ENCODE data around the gene MLIP.
"Not testable (repeated sequence)": the region's sequence is repeated elsewhere in the genome, so short reads cannot be mapped to it uniquely, and the experiment has no call there.

The MLIP gene

DNA sequence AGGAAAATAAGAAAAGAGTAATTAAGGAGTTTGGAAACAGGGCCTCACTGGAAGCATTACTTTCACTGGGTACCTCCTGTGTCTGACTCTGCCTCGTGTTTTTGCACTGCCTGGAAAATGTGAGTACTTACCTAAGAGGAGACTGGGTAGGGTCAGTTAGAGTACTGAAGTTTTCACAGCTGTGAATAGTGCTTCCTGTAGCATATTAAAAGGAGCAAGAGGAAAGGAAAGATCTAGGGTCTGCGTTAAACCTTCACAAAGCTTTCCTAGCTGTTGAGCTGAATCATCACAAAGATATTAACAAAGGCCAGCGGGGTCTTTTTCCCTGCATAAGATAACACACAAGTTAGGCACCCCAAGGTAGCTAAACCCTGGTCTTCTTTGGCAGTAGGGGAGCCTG, 82.3 kb downstream of the MLIP start:
- TF ChIP-seq, protein P1, sequence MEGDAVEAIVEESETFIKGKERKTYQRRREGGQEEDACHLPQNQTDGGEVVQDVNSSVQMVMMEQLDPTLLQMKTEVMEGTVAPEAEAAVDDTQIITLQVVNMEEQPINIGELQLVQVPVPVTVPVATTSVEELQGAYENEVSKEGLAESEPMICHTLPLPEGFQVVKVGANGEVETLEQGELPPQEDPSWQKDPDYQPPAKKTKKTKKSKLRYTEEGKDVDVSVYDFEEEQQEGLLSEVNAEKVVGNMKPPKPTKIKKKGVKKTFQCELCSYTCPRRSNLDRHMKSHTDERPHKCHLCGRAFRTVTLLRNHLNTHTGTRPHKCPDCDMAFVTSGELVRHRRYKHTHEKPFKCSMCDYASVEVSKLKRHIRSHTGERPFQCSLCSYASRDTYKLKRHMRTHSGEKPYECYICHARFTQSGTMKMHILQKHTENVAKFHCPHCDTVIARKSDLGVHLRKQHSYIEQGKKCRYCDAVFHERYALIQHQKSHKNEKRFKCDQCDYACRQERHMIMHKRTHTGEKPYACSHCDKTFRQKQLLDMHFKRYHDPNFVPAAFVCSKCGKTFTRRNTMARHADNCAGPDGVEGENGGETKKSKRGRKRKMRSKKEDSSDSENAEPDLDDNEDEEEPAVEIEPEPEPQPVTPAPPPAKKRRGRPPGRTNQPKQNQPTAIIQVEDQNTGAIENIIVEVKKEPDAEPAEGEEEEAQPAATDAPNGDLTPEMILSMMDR (IDR thresholded peaks at IDR 0.05) = no peak

DNA sequence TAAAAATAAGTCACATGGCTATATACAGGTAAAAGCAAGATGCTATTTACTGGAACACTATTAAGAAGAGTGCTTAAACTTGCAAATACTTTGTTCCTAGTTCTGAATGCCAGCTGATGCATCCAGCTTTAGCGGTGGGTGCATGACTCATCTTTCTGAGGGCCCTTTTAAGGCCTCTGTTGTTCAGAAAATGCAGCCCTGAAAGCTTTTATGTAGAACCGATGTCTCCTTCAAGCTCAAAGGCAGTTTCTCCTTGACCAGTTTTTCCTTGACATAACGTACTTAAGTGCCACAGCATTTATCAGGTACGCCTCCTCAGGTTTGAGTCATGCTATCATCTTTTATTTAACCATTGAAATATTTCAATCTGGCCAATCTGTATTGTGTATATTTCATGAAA, 82.8 kb downstream of the MLIP start:
- Histone ChIP-seq H3K27ac (no peak overlapping the region), H3K4me3 (no peak overlapping the region)
- DNase-seq (ENCODE audit: low spot score) = no peak
- TF ChIP-seq, protein P1 (IDR thresholded peaks at IDR 0.05) = no peak

More for the DNA sequence above, 82.3 kb downstream of the MLIP start:
- peak overlapping the region; percentile 5 to 40 for H3K27ac ChIP-seq
- H3K4me3 ChIP-seq = no peak overlapping the region
- DNase-seq (ENCODE audit: low spot score) = no peak

DNA sequence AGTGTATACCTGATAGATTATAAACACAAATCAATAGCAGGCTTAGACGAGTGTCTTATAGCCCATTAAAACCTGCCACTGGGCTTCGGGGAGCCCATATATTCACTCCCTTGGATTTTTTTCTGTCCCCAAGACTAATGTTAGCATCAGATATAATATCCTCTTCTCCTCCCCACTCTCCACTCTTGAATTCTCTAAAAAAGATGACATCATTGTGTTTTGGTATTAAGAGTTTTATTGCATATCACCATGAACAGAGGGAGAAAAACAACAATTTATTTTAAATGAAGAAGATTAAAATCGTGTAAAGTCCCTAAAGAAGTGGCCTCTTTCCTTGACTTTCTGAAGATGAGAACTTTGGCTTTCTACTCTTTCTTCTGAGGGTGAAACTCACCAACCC, 84.4 kb downstream of the MLIP start:
- Histone ChIP-seq H3K4me3 (no peak overlapping the region), H3K27ac (no peak overlapping the region)
- DNase-seq (ENCODE audit: low spot score) = no peak
- TF ChIP-seq, protein P1 (IDR thresholded peaks at IDR 0.05) = no peak

DNA sequence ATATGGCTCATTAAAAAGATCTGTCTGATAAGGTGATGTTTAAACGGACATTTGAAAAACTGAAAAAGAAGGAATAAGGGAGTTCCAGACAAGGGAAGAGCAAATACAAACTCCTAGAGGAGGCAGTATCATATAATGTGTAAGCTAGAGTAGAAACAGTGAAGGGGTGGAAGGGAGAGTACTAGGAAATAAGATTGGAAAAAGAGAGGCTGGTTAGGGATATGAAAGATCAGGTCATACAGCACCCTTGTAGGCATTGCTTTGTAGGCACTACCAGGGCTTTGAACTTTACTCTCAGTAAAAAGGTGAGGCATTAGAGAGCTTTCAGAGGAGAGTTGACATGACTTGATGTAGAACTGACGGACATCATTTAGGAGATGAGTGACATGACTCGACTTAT, 85.7 kb downstream of the MLIP start:
- H3K4me3 ChIP-seq = no peak overlapping the region
- TF ChIP-seq, protein P1 (IDR thresholded peaks at IDR 0.05) = no peak
- no peak overlapping the region for H3K27ac ChIP-seq
- no peak for DNase-seq (ENCODE audit: low spot score)

DNA sequence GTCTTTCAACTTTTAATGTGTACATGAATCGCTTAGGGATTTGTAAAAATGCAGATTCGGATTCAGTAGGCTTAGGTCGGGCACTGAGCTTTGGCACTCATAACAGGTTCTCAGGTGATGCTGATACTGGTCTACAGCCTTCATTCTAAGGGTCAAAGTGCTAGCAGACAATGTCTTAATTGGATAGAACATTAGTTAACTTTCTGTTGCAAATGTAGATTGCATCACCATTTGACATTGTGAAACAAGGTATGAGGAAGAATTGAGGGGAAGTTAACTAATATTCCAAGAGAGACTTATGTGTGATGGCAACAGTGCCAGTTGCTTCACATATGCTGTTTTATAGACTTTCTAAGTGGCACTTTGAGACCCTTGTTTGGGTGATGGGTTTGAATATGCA, 86.9 kb downstream of the MLIP start:
- no peak for DNase-seq (ENCODE audit: low spot score)
- TF ChIP-seq, protein P1 (IDR thresholded peaks at IDR 0.05) = no peak
- H3K27ac ChIP-seq = no peak overlapping the region

DNA sequence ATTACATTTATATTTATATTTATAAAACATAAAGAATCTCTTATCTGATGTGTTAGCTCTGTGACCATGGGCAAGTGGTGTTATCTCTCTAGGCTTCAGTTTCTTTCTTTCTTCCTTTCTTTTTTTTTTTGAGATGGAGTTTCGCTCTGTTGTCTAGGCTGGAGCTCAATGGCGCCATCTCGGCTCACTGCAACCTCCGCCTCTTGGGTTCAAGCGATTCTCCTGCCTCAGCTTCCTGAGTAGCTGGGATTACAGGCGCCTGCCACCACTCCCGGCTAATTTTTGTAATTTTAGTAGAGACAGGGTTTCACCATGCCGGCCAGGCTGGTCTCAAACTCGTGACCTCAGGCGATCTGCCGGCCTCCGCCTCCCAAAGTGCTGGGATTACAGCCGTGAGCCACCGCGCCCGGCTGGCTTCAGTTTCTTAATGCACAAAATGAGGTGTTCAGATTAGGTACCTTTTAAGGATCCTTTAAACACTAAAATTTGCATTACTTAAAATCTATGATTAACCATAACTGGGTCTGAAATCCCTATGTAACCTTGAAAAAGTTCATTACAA, 92.3 kb downstream of the MLIP start:
- not testable (repeated sequence) for H3K27ac ChIP-seq; H3K4me3 ChIP-seq; DNase-seq (ENCODE audit: low spot score)

More for the DNA sequence above, 86.9 kb downstream of the MLIP start:
- H3K4me3 ChIP-seq = no peak overlapping the region

DNA sequence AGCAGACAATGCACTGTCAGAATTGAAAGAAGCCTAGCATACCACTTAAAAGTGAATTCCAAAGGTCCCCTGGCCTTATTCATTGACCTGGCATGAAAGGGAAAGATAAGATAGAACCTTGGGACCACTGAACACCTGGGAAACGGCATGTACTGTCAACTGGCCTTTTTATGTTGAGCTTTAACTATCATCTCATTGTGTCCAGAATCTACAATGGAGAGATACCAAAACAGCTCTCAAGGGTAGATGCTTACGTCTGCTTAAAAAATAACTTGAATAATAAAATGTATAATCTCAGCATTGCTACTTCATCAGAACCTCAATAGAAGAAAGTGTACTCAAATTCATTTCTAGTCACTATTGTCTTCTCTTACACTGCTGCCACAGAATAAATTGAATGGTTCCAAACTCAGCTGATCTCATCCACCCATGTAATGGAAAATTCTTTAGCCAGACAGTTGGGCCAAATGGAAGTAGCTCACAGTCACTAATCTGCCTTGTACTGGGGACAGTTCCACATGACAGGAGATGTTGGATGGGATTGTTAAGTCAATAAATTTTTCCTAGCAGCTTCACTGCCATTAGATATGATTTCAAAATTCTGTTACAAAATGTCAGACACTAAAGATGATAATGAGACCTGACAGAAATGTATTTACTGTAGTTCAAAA, 93.8 kb downstream of the MLIP start:
- H3K27ac ChIP-seq = no peak overlapping the region
- no peak for DNase-seq (ENCODE audit: low spot score)

More for the DNA sequence above, 93.8 kb downstream of the MLIP start:
- H3K4me3 ChIP-seq = no peak overlapping the region
- TF ChIP-seq, protein P1 (IDR thresholded peaks at IDR 0.05) = no peak
